Mesothelial cell of epicardium (in vitro differentiated cells): ENCODE measurements around the gene PDLIM7. TPM values are rescaled to one million over a fixed set of nuclear protein-coding genes. Genes with fewer than 3 reads are reported as not detected.
A peak's percentile ranks its signal among the peaks of the same experiment; 100 is the strongest.

Experiments used
- DNase-seq, 2 experiments: peaks; one replicate each; pipeline ENCODE4 v3.0.0; 2021; ENCODE audit warnings: low spot score in 2 of 2; ENCODE audit not compliant: unreplicated experiment in 2 of 2
- H3K27ac Mint-ChIP-seq: 2 replicates; pipeline ENCODE4 v1.8.0; 2021; ENCODE audit warnings: mixed read lengths
- H3K27me3 Mint-ChIP-seq: 2 replicates; pipeline ENCODE4 v1.8.0; 2021; ENCODE audit warnings: low read depth, mixed read lengths
- H3K36me3 Mint-ChIP-seq: 2 replicates; pipeline ENCODE4 v1.8.0; 2021; ENCODE audit warnings: mixed read lengths
- H3K4me1 Mint-ChIP-seq: 2 replicates; pipeline ENCODE4 v1.8.0; 2021; ENCODE audit warnings: mixed read lengths
- H3K4me3 Mint-ChIP-seq: 2 replicates; pipeline ENCODE4 v1.8.0; 2021; ENCODE audit warnings: mild to moderate bottlenecking, moderate library complexity, mixed read lengths
- H3K9me3 Mint-ChIP-seq: 2 replicates; pipeline ENCODE4 v1.8.0; 2021; ENCODE audit warnings: mixed read lengths
- CTCF ChIP-seq: fragments of 200-600 bp; sonication (generic); IDR thresholded peaks from one replicate; pipeline ENCODE4 v1.5.0; 2021; ENCODE audit warnings: antibody characterized with exemption; ENCODE audit not compliant: unreplicated experiment
- total RNA-seq: library from RNA; stranded (reverse); gene quantifications from 3 replicates; pipeline ENCODE4 v1.2.1, GENCODE V29; 2021

PDLIM7 gene
- total RNA-seq, 1 donor from 2014 or later = 494 TPM

- Mint-ChIP-seq H3K27ac (no peak overlapping the region), H3K4me3 (no peak overlapping the region)
- no peak for DNase-seq
Observed at GRCh38 chr5:177507596-177508220, 10.3 kb upstream of the PDLIM7 start.

GRCh38 chr5:177507165-177507564 is 9.8 kb upstream of the PDLIM7 start:
- H3K27ac Mint-ChIP-seq = no peak overlapping the region
- peak; percentile 23 for TF ChIP-seq CTCF
- no peak for DNase-seq
- H3K9me3 Mint-ChIP-seq = no peaks in the 10 kb centered on the region
- peaks cover 9% of the 10 kb centered on the region for H3K36me3 Mint-ChIP-seq
- no peaks in the 10 kb centered on the region for H3K27me3 Mint-ChIP-seq
- H3K4me1 Mint-ChIP-seq = no peaks in the 10 kb centered on the region
- no peak overlapping the region for H3K4me3 Mint-ChIP-seq

More at GRCh38 chr5:177507596-177508220, 10.3 kb upstream of the PDLIM7 start:
- Mint-ChIP-seq H3K27me3 (no peaks in the 10 kb centered on the region), H3K4me1 (no peaks in the 10 kb centered on the region), H3K9me3 (no peaks in the 10 kb centered on the region), H3K36me3 (peaks cover 9% of the 10 kb centered on the region)
- no peak for TF ChIP-seq CTCF

- no peaks in the 10 kb centered on the region for H3K9me3 Mint-ChIP-seq
- peaks cover 6% of the 10 kb centered on the region for H3K36me3 Mint-ChIP-seq
- no peak overlapping the region for H3K4me3 Mint-ChIP-seq
- no peaks in the 10 kb centered on the region for H3K27me3 Mint-ChIP-seq
- H3K4me1 Mint-ChIP-seq = peaks cover 7% of the 10 kb centered on the region
- no peak for DNase-seq
- H3K27ac Mint-ChIP-seq = no peak overlapping the region
- no peak for TF ChIP-seq CTCF
Observed at GRCh38 chr5:177505075-177505474, 7.7 kb upstream of the PDLIM7 start.

GRCh38 chr5:177504086-177505056 is 7.0 kb upstream of the PDLIM7 start:
- H3K27ac Mint-ChIP-seq = no peak overlapping the region
- peaks cover 14% of the 10 kb centered on the region for H3K4me1 Mint-ChIP-seq
- no peaks in the 10 kb centered on the region for H3K27me3 Mint-ChIP-seq
- peaks cover 6% of the 10 kb centered on the region for H3K36me3 Mint-ChIP-seq
- no peak overlapping the region for H3K4me3 Mint-ChIP-seq
- no peak for TF ChIP-seq CTCF
- no peak for DNase-seq
- H3K9me3 Mint-ChIP-seq = no peaks in the 10 kb centered on the region

GRCh38 chr5:177503351-177504085 is 6.1 kb upstream of the PDLIM7 start:
- Mint-ChIP-seq H3K36me3 (peaks cover 6% of the 10 kb centered on the region), H3K27ac (no peak overlapping the region), H3K4me3 (no peak overlapping the region), H3K9me3 (no peaks in the 10 kb centered on the region), H3K27me3 (no peaks in the 10 kb centered on the region), H3K4me1 (peaks cover 21% of the 10 kb centered on the region)
- no peak for TF ChIP-seq CTCF
- DNase-seq = no peak
